Daoy (cell line): Measurements from ENCODE around the gene CLEC18A. TPM values are rescaled to one million over a fixed set of nuclear protein-coding genes. Genes with fewer than 3 reads are reported as not detected.

Experiments used
- total RNA-seq: library from RNA; depleted of rRNA; stranded (reverse); fragments of >200 nt; shearing (Covaris generic); gene quantifications from 2 replicates; pipeline ENCODE4 v1.2.3, GENCODE V29; 2014; rRNA removed

CLEC18A gene
- total RNA-seq, 1 experiment from 2014 or later: 1.2 TPM

Other genes starting within 250 kb of the CLEC18A start
- 67.3 and 85.4 TPM in 2 replicates for gene NQO1, start 224.8 kb upstream of the CLEC18A start, total RNA-seq
- gene NOB1, start 196.4 kb upstream of the CLEC18A start, total RNA-seq: 15.6 and 18.9 TPM in 2 replicates
- gene WWP2, start 189.0 kb upstream of the CLEC18A start, total RNA-seq: 15.7 and 16.8 TPM in 2 replicates
- 11.0 and 13.9 TPM in 2 replicates for gene PDPR, start 163.0 kb downstream of the CLEC18A start, total RNA-seq
- 0.17 TPM in 1 of 2 replicates, not detected in the other for gene CLEC18C, start 222.5 kb downstream of the CLEC18A start, total RNA-seq